NCI-H2196 treated with DMSO at 0.1 percent for 48 hours (cell line): ENCODE results near the gene MTERF2.
"Not testable (repeated sequence)": the region's sequence is repeated elsewhere in the genome, so short reads cannot be mapped to it uniquely, and the experiment has no call there.

Experiments used
- DNase-seq: peaks from one replicate; lab custom pipeline; 2025; ENCODE audit not compliant: unreplicated experiment; lab: John Stamatoyannopoulos, UW

Gene MTERF2, protein sequence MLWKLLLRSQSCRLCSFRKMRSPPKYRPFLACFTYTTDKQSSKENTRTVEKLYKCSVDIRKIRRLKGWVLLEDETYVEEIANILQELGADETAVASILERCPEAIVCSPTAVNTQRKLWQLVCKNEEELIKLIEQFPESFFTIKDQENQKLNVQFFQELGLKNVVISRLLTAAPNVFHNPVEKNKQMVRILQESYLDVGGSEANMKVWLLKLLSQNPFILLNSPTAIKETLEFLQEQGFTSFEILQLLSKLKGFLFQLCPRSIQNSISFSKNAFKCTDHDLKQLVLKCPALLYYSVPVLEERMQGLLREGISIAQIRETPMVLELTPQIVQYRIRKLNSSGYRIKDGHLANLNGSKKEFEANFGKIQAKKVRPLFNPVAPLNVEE

DNA sequence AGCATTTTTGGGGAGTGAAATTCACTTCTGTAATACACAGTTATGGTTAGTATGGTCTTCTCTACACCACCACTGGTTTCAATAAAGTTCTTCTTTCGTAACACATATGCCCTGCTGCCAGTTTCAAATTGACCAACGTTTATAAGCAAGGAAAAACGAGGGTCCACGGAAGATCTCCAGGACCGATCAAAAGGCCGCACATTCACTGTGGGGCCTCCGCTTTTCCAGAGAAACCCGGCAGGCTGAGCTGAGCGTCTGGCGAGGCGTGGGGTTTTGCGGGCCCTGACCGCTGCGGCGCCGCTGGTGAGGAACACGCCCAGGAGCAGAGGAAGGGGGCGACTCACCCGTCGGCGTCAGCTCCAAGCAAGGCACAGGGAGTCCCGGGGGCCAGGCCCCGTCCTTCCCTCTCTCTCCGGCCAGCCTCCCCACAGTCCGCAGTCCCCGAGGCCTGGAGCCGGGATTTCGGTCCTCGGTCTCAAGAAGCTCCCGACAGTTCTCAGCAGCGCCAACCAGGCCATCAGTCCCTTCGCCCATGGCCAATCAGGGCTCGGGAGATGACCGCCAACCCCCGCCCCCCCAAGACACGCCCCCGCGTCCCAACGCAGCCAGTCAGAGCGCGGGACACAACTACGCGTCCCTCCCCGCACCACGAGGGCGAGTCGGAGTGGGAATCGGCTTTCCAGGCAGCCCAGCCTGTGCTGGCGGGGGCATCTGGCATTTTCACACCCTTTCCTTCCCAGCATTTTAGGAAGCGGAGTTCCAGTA is at the start of gene MTERF2:
Gene MTERF2 (minus strand): TSS at position 522 of the 765 bp plus-strand sequence. CDS start 8,432 bp downstream, outside the sequence.
- peak; percentile 90 for DNase-seq

DNA sequence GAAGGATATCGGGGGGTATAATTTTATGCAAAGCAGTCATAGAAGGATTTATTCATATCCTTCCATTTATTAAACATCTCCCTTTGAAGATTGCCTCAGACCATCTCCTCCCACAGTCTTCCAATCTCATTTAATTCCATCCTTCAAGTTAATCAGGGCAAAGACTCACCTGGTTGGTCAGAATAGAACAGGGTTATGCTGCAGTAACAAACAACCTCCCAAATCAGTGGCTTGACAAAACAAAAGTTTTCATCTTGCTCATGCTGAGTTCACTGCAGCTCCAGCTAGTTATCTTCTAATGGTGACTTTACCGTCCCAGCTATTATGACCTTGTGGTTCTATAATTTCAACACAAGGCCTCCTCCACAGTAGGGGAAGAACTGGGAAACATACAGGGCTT is 48.8 kb upstream of the MTERF2 start:
- DNase-seq, result no peak

DNA sequence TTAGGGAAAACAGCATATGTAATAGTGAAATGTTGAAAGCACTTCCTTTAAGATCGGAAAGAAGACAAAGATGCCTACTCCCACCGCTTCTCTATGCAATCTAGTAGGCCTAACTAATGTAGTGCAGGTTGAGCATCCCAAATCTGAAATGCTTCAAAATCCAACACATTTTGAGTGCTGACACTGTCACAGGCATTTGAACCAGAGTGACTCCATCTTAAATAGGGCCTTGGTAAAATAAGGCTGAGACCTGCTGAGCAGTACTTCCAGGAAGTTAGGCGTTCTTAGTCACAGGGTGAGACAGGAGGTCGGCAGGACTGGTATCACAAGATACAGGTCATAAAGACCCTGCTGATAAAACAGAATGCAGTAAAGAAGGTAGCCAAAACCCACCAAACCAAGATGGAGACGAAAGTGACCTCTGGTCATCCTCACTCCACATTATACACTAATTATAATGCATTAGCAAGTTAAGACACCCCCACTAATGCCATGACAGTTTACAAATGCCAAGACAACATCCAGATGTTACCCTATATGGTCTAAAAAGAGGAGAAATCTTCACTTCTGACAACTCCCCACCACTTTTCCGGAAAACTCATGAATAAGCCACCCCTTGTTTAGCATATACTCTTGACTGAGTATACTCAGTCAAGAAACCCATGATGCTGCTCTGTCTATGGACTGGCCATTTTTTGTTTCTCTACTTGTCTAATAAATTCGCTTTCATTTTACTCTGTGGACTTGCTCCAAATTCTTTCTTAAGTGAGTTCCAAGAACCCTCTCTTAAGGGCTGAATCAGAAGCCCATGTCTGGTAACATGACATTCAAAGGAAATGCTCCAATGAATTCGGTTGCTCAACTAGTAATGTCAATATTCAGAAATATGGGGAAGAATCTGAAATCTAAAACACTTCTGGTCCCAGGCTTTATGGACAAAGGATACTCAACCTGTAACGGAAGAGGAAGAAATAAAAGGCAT is 47.1 kb upstream of the MTERF2 start:
- no peak for DNase-seq

DNA sequence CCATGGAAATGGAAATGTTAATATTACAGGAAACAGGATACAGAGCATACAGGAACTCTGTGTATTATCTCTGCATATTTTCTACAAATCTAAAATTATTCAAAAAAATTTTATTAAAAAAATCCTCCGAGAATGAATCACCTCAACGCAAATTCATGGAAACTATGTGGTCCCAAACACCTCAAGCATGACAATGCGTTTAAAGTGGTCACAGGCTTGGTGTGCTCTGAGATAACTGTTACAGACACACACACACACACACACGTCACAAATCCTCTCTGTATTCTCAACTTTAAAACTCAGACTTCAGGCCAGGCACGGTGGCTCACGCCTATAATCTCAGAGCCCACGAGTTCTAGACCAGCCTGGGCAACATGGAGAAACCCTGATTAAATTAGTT is 45.3 kb upstream of the MTERF2 start:
- no peak for DNase-seq

DNA sequence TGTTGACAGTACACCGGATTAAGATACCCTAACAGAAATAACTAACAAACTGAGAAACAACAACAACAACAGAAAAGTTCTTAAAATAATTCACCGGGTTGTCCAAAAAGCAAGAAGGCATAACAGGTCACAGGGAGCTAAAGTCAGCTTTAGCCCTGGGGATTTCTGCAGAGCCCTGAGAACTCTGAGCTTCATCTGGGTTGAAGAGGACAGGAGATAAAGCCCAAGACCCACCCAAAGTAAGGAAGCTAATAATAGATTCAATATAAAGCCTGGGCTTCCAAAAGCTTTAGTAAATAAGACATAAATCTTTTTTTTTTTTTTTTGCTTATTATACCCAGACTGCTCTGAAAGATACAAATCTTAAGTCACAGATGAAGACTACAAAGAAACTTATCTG is 44.1 kb upstream of the MTERF2 start:
- no peak for DNase-seq

DNA sequence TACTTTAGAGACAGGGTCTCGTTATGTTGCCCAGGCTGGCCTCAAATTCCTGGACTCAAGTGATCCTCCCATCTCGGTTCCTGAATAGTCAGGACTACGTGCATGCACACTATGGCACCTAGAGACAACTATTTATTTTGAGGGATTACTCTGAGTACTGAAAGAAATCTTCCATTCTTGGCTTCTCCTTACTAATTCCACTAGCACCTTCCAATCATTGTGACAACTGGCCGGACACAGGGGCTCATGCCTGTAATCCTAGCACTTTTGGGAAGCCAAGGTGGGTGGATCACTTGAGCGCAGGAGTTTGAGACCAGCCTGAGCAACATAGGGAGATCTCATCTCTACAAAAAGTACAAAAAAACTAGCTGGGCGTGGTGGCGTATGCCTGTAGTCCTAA is 42.1 kb upstream of the MTERF2 start:
- no peak for DNase-seq

DNA sequence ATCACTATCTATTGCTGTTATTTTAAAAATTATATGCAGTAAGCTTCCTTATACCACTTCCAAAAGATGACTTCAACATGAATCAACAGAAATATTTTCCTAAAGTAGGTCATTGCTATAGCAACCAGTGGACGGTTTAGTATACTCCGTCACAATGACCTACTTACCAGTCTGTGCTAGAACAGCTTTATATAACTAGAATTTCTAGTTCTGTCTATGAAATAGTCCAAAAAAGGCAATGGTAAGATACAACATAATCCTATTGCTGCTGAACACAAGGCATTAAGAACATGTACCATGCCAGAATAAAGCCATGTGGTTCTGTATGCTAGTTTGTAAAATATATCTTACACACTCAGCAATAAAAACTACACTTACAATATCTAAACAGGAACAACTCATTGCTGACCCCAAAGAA is 40.7 kb upstream of the MTERF2 start:
- DNase-seq, result peak; percentile 89

DNA sequence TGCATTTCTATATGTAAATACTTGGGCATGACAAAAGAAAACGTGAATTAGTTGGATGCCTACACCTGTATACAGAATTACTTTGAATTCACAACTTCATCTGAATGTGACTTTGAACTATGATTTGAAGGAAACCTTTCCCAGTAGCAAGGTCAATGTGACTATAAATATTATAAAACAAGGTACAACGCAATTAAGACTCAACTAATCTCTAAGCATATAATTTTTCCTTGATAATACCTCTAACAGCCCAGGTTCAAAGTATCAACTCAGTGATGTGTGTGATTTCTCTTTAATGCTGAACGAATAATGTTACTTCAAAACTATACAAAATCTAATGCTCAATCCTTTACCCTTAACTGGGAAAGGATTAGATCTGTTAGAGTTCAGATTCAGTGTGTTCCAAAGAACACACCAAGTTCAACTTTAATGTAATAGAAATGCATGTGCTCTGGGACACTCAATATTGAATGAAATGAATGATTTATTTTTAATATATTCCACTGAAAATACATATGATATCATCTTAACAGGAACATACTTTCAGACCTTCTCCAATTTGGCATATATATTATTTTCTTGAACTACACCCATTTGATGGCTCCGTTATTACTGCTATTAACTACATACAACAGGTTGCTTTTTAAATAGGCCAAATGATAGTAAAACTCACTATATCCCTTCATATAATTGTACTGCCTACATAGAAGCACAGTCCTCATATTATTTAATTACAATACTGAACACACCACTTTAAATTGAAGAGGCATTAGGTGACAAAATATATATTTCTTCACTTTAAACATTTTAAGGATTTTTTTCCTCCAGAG is 40.1 kb upstream of the MTERF2 start:
- DNase-seq, result no peak

DNA sequence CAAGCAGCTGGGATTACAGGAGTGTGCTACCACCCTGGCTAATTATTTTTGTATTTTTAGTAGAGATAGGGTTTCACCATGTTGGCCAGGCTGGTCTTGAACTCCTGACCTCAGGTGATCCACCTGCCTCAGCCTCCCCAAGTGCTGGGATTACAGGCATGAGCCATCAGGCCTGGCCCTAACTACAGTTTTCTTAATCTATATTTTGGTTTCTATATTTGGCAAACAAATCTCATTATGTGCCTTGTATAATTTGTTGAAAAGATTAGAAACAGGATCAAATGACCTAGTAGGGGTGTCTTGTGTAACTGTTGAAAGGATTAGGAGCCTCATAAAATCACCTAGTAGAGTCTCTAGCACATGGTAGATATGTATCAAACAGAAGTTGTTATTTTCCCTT is 39.4 kb upstream of the MTERF2 start:
- DNase-seq, result not testable (repeated sequence)

DNA sequence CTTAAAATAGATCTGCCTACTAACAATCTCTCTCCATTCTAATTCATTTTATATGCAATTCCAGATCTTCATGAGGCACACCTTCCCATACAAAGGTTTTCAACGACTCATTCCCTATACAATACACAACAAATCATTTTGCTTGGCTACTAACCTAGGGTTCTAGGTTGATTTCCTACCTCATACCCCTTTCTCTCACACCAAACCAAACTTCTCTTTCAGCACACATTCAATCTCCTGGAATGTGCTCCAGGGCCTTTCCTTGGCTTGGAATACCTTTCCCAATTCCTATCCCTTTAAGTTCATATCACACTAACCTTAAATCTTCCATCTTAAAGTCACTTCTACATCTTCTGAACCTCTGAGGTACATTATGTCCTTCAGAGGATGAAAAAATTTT is 38.7 kb upstream of the MTERF2 start:
- DNase-seq, result no peak

DNA sequence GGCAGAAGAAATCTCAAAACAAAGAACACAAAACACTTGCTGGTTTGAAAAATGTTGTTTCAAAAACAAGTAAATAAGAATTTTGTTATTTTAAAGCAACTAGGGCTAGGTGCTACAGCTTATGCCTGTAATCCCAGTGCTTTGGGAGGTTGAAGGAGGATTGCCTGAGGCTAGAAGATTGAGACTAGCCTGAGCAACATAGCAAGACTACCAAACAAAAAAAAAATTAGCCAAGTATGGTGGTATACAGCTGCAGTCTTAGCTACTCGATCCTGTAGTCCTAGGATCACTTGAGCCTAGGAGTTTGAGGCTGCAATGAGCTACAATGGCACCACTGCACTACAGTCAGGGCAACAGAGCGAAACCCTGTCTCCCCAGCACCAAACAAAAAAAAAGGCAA is 32.6 kb upstream of the MTERF2 start:
- DNase-seq, result no peak

DNA sequence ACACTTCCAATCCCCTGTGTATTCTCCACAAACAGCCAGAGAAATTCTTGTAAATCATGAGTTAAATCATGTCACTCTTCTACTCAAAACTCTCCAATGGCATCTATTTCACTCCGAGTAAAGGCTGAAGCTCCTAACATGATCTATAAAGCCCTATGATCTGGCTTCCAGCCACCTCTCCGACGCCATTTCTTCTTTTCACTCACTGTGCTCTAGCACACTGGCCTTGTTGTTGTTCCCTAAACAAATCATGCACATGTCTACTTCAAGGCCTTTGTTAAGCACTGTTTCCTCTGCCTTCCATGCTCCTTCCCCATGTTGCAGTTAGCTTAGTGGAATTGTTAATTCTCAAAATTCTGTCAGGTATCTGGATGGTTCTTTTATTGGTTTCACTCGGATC is 30.1 kb upstream of the MTERF2 start:
- no peak for DNase-seq

DNA sequence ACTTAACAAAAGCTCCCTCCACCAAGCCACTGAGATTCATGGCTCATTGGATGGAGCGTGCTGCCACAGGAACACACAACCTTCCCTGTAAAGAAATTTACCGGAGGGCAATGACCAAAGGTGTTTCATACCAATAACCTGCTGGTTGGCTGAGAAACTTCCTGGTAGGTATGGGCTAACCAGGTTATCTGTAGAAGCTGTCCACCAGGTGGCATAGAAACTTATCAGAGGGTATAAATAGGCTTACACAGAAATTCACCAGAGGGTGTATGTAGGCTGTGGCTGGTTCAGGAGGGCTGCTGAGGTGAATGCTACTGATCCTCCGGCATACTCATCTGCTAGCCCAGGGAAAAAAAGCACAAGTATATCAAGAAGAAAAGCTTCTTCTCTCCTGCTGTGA is 27.1 kb upstream of the MTERF2 start:
- peak; percentile 44 for DNase-seq

DNA sequence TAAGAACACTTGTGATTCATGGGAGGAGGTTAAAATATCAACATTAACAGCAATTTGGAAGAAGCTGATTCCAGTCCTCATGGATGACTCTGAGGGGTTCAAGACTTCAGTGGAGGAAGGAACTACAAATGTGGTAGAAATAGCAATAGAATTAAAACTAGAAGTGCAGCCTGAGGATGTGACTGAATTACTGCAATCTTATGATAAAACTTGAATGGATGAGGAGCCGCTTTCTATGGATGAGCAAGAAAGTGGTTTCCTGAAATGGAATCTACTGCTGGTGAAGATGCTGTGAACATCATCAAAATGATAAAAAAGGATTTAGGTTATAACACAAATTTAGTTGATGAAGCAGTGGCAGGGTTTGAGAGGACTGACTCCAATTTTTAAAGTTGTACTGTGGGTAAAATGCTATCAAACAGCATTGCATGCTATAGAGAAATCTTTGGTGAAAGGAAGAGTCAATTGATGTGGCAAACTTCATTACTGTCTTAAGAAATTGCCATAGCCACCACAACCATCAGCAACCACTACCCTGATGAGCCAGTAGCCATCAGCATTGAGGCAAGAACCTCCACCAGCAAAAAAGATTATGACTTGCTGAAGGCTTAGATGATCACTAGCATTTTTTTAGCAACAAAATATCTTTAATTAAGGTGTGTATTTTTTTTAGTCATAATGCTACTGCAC is 25.9 kb upstream of the MTERF2 start:
- DNase-seq, result no peak

DNA sequence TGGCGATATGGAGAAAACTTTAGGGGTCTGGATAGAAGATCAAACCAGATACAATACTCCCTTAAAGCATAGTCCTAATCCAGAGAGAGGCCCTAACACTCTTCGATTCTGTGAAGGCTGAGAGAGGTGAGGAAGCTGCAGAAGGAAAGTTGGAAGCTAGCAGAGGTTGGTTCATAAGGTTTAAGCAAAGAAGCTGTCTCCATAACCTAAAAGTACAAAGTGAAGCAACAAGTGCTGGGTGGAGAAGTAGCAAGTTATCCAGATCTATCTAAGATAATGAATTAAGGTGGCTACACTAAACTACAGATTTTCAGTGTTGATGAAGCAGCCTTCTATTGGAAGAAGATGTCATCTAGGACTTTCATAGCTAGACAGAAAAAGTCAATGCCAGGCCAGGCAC is 24.6 kb upstream of the MTERF2 start:
- DNase-seq, result no peak

DNA sequence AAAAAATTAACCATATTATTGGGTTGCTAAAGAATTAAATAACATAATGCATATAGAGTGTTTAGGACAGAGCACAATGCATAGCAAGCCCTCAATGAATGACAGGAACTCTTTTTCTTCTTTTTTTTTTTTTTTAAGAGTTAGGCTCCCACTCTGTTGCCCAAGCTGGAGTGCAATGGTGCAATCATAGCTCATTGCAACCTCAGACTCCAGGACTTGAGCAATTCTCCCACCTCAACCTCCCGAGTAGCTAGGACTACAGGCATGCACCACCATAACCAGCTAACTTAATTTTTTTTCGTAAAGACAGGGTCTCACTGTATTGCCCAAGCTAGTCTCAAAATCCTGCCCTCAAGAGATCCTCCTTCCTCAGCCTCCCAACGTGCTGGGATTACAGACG is 20.5 kb upstream of the MTERF2 start:
- DNase-seq, result no peak

DNA sequence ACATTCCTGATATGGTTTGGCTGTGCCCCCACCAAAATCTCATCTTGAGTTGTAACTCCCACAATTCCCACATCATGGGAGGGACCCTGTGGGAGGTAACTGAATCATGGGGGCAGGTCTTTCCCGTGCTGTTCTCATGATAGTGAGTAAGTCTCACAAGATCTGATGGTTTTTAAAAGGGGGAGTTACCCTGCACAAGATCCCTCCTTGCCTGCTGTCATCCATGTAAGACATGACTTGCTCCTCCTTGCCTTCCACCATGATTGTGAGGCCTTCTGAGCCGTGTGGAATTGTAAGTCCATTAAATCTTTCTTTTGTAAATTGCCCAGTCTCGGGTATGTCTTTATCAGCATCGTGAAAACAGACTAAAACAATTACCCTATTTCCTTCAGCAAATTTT is 15.7 kb upstream of the MTERF2 start:
- not testable (repeated sequence) for DNase-seq

DNA sequence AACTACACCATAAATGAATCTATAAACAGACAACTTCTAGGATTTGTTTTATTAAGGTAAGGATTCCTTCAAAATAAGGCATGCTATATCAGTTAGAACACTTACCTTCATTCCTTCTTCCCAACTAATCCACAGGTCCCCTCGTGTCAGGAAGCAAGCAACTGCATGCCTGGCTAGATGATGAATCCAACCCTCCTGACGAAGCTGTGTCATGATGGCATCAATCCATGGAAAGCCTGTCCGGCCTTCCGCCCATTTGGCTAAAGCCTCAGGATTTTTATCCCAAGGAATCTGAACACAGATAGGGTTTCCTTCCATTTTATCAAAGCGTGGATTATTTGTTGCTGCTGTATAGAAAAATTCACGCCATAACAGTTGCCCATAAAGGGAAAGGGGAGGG is 12.5 kb upstream of the MTERF2 start:
- no peak for DNase-seq

DNA sequence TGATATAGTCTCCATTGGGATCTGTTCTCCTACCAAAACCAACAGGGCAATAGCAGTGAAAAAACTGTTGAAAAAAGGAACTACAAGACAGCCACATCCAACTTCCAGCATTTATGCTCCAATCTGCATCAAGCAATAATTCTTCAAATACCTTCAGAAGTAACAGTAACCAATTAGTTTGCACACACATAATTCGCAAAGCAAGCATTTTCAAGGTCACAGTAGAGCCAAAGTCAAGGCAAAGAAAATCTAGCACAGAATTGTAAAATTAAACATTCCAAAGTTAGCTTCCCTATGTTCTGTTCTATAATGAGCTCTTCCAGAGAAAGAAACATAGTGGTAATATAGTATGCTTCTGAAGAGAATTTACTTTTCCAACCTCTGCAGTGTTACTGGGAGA is 11.0 kb upstream of the MTERF2 start:
- no peak for DNase-seq

DNA sequence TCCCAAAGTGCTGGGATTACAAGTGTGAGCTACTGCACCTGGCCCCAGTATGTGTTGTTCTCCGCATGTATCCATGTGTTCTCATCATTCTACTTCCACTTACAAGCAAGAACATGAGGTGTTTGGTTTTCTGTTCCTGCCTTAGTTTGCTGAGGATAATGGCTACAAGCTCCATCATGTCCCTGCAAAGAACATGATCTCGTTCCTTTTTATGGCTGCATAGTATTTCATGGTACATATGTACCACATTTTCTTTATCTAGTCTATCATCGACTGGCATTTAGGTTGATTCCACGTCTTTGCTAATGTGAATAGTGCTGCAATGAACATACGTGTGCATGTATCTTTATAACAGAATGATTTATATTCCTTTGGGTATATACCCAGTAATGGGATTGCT is 9.2 kb upstream of the MTERF2 start:
- DNase-seq, result not testable (repeated sequence)
